Caki2 (cell line): ENCODE measurements around the gene RBCK1. TPM values are rescaled to one million over a fixed set of nuclear protein-coding genes. Genes with fewer than 3 reads are reported as not detected.
"Not testable (repeated sequence)": the region's sequence is repeated elsewhere in the genome, so short reads cannot be mapped to it uniquely, and the experiment has no call there.

Source experiments
- DNase-seq: peaks from one replicate; pipeline ENCODE4 v3.0.0-alpha.2; 2015; ENCODE audit warnings: low read depth
- in situ Hi-C: cut with HindIII; loops from 2 replicates; pipeline ENCODE4 v1.10.0; 2016; ENCODE audit warnings: low sequenced_read_pairs, low pct_unique_long_range_greater_than_20kb, mixed read lengths
- total RNA-seq: library from RNA; depleted of rRNA; stranded (reverse); fragments of >200 nt; shearing (Covaris generic); gene quantifications from 2 replicates; pipeline ENCODE4 v1.2.3, GENCODE V29; 2014; ENCODE audit warnings: low replicate concordance

RBCK1 gene
- total RNA-seq, 1 experiment from 2014 or later = 298 TPM

DNA sequence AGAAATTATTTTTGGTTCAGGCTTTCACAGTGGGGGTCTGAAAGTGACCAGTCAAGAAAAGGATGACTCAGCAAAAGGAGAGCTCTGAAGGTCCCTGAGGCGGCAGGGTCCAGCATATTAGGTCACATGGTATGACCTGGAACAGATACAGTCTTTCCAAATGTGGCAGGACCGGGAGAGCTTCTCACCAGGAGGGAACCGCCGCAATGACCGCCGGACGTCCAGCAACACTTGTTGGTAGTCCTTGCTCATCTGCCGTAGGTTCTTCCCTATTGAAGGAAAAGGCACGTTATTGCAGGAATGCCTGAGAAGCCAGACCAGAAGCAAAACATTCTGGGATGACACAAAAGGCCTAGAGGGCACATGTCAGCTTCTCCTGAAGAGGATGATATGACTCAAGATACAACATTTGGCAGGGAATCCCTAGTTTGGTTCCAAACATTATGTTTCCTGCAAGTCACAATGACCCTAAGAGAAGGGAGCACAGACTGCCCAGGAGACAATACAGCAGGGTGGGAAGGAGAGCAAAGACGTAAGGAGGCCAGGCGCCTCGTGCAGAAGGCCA lies 36.8 kb downstream of the RBCK1 start:
- in situ Hi-C loops = no loop called here
- peak; percentile 70 for DNase-seq

DNA sequence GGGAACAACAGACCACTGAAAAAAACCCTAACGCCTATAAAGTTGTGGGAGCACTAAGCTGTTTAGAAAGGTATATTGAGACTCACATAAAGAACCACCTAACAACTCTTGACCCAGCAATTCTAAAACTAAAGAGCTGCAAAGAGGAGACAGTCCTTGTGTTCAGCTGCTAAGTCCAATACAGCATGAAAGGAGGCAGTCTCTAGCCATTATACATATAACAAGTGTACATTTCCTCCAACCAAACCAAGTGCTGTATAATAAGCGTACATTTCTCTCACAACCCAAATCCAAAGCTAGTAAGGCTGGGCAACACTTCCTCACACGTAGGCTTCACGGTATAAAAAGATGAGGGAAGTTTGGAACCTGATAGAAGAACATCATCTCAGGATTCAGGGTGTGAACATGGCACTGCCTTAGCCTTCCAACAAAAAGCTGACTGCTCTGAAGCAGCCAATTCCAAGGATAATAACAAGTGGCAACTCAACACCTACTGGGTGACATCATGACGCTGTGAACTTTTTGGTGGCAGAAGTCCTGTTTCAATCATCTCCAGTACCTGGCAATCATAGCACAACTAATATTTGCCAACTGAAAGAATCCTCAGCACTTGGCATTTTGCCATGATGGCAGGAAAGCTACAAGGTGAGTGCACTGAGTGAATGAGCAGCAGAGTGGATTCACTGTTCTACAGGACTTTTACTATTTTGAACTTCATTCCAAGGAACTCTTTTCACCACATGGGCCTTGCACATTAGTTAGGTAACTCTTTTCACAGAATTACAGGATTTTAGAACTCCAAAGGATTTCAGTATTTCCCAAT lies 37.6 kb downstream of the RBCK1 start:
- in situ Hi-C loops = no loop called here
- no peak for DNase-seq

DNA sequence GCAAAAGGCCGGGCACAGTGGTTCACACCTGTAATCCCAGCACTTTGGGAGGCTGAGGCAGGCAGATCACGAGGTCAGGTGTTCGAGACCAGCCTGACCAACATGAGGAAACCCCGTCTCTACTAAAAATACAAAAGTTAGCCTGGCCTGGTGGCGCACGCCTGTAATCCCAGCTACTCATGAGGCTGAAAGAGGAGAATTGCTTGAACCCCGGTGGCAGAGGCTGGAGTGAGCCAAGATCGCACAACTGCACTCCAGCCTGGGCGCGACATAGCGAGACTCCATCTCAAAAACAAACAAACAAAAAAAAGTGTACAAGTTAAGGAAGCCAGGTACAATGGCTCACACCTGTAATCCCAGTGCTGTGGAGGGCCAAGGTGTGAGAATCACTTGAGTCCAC lies 43.9 kb downstream of the RBCK1 start:
- in situ Hi-C loops, DNase-seq: not testable (repeated sequence)

DNA sequence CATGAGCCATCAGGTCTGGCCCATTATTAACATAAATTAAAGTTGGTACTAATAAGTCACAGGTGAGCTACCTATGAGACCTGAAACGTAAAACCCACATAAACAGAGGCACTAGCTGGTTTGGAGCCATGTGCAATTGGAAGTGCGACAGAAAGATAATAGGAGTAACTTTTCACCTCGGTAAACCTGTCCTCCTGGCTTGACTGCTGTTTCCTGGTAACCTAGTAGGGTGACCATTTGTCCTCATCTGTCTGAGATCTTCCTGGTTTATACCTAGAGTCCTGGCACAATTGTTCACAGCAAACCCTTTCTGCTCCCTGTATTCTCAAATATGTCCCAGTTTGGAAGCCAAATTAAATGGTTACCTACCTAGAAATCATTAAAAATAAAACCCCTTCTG lies 46.9 kb downstream of the RBCK1 start:
- in situ Hi-C loops = no loop called here
- DNase-seq = no peak

DNA sequence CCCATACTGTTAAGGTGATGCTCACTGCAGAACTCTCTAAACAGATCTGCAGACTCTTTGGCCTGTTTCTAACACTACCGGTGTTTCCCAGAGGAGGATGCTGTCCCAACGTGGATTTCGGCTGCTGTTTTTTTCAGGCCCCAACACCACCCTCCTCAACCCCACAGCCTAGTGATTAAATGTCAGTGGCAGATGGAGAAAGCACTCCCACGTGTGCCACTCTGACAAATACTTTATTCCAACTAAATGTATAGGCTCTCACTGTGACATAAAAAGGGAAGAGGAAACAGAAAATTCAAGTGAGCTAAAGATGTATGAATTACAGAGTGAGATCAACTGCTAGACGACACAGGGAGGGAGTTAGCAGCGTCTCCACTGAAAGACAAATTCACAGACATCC lies 50.7 kb downstream of the RBCK1 start:
- no peak for DNase-seq
- in situ Hi-C loops = no loop called here

DNA sequence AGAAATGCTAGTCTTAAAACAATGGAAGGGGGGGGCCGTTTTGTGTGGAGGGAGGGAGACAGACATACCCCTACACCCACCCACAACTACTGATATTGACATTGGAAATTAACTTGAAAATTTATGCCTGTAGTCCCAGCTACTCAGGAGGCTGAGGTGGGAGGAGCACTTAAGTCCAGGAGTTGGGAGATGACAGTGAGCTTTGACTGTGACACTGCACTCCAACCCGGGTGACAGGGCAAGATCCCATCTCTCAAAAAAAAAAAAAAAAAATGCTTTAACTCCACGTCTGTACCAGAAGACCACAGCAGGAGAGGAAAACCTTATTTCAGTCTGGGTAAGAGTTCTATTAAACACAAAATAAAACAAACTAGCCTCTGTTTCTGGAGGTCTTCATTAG lies 52.1 kb downstream of the RBCK1 start:
- no peak for DNase-seq
- in situ Hi-C loops = no loop called here

DNA sequence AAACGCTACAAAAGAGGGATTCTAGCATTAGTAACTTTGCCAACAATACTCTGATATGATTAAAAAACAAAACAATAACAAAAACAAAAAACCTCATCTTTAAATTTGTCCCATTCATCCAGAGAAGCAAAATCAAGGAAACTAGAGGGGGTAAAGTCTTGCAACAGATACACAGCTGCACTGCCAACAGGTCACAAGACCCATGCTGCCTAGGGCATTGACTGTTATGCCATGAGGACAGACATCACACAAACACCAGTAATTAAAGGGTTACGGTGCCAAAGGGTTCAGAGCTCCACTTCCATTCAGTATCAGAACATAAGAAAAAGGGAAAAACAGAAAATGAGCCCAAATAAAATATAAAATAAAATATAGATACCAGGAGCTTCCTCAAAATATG lies 52.6 kb downstream of the RBCK1 start:
- in situ Hi-C loops = no loop called here
- no peak for DNase-seq

DNA sequence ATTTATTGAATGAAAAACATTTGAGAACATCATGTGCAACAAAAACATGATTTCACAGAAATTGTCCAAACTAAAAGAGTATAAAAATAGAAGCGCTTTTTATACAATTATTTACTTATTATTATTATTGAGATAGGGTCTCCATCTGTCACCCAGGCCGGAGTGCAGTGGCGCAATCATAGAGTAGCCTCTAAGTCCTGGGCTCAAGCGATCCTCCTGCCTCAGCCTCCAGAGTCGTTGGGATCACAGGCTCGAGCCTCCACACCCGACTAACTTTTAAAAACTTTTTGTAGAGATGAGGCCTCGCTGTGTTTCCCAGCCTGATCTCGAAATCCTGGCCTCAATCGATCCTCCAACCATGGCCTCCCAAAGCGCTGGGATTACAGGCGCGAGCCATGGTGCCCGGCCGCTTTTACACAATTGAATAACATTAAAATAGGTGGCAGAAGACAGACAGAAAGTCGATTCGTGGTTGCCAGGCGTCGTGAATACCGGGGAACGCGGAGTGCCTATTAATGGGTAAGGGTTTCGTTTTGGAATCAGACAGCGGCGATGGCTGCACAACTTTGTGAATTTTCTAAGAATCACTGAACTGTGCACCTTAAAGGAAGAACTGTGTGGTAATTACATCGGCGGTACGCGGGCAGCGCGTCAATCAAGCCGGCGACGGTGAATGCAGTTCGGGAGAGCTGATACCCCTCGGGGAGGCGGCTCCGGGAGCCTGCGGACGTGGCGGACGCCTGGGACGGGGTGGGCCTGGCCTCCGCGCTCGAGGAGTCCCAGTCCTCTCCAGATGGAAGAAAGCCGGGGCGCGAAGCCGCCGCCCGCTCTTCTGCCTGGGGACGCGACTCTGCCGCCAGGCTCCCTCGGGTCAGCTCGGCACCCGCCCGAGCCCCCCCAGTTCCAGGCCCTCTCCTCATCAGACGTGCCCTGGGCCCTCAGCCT lies 53.4 kb downstream of the RBCK1 start:
- in situ Hi-C loops = no loop called here
- DNase-seq = peak; percentile 42

DNA sequence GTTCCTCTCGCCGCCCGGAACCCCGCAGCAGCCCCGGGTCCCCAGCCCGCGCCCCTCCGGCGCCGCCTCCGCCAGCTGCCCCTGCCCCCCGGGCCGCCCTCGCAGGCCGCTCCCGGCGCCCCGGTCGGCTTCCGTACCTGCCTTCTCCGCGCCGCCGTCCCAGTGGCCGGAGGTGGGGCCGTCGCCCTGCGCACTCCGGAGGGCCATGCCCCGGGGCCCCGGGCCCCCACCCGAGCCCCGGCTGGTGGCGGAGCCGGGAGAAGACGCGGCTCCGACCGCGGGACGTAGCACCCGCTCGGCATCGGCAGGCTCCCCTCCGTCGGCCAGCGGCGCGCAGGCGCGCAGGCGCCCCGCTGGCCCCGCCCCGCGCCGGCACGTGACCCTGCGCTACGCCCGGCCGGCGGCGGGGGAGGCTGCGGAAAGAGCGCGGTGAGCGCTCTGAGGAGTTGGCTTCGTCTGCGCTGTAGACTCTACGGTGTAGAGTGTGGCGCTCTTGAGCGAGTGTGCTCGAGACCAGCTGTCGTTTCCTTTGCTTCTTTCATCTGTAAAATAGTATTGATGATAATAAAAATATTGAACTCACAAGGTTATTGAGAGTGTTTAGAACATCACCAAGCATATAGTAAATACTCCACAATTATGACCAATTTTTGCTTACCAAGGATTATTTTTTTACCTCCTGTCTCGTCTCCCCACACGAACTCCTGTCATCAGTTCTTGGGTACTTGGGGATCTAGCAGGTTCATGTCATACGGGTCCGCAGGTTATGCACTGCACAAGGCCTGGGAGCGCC lies 54.3 kb downstream of the RBCK1 start, which contains the start of gene TBC1D20:
Gene TBC1D20 (minus strand): TSS at position 335 of the 793 bp plus-strand sequence. CDS start 128 bp downstream, at position 207.
- peak; percentile 79 for DNase-seq
- in situ Hi-C loops = no loop called here

DNA sequence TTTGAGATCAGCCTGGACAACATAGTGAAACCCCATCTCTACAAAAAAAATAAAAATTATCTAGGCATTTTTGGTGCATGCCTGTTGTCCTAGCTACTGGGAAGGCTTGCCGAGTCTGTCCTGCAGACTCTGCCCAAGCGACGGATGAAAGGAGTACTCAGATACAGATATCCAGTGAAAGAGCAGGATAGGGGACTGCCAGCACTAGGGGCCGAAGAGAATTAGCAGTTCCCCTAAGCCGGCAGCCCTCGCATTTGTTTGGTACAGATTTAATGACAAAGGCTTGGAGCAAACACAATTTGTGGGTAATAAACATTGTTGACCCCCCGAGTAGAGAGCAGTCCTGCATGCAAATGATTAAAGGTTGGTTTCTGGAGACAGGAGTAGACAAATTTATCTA lies 59.7 kb downstream of the RBCK1 start:
- in situ Hi-C loops = no loop called here
- DNase-seq = no peak

DNA sequence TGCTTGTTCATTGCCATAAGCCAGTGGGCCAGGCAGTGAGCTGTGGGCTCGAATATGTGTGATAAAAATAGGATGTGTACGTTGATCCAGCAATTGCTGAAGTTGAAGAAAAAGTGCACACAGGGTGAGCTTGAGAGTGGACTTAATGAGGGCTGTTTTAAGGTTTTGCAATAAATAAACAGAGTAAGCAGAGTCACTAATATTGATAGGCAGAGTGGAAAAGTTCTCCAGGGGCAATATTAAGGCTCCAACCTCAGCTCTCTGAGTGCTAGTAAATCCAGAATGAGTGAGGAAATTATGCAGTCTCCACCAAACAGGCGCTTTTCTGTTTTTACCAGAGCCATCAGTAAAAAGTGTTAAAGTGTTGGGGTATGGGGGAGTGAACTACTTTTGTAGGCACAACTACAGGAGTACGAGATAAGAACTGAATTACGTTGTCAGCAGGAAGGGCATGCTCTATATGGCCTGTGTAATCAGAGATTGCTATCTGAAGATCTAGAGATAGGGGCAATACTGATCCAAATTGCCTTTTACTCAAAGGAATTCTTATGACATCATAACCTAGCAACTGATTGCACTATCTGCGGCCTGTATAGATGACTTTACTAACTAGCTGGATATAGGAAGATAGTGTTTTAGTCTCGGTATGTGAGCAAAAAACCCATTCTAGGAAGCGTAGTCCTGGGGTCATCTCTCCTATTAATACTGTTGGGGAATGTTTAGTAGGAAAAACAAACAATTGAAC lies 61.8 kb downstream of the RBCK1 start:
- DNase-seq = no peak
- in situ Hi-C loops = no loop called here

DNA sequence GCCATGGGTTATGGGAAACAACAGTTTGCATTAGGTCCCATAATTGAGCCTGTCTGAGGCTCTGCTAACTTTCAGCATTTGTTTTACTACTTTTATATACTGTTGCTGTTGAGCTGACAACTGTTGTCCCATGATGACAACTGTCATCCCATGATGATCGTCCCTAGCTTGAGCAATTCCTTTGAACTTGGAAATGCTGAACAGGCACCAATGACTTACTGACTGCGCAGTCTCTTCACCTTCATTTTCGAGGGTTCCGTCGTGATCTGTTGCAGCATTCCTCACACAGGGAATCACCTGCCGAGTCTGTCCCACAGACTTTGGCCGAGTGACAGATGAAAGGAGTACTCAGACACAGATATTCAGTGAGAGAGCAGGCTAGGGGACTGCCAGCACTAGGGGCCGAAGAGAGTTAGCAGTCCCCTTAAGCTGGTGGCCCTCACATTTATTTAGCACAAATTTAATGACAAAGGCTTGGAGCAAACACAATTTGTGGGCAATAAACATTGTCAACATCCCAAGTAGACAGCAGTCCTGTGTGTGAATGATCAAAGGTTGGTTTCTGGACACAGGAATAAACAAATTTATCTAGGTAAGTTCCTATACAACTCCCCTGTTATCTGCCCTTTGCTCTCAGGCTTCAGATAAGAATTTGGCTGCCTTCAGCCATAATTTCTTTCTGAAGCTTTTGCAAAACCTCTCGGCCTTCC lies 64.2 kb downstream of the RBCK1 start:
- in situ Hi-C loops = no loop called here
- DNase-seq = no peak

DNA sequence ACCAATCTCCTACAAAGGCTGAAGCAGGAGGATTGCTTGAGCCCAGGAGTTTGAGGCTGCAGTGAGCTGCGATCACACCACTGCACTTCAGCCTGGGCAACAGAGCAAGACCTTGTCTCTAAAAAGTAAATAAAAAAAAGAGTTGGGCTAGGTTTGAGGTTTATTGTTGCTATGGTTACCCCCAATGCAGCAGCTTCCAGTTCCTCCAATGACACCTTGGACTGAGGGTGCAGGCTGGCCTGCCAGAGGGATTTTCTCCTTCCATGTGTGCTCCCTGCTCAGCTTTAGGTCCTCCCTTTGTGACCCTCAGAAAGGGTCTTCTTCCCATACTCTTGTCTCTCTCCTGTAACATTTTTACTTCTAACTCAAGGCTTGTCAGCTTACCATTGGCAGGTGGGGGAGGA lies 64.8 kb downstream of the RBCK1 start:
- in situ Hi-C loops = no loop called here

DNA sequence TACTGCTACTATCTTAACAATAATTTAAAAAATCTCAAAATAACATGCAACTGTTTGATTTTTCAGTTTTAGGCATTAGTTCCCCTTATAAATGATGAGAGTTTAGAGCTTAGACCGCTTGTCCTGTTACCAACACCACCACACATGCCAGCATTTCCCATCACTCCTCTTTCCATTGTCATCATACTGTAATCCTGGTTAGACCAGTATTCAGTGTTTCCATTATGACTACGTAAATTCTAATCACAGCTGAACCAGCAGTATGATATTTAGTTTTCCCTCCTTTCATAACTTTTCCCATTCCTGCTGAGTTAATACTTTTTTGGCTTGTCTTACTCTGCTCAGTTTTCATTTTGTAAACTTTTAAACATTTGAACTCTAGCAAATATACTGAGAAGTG lies 66.5 kb downstream of the RBCK1 start:
- in situ Hi-C loops = no loop called here
- DNase-seq = no peak

More for the DNA sequence above, 64.8 kb downstream of the RBCK1 start:
- no peak for DNase-seq

DNA sequence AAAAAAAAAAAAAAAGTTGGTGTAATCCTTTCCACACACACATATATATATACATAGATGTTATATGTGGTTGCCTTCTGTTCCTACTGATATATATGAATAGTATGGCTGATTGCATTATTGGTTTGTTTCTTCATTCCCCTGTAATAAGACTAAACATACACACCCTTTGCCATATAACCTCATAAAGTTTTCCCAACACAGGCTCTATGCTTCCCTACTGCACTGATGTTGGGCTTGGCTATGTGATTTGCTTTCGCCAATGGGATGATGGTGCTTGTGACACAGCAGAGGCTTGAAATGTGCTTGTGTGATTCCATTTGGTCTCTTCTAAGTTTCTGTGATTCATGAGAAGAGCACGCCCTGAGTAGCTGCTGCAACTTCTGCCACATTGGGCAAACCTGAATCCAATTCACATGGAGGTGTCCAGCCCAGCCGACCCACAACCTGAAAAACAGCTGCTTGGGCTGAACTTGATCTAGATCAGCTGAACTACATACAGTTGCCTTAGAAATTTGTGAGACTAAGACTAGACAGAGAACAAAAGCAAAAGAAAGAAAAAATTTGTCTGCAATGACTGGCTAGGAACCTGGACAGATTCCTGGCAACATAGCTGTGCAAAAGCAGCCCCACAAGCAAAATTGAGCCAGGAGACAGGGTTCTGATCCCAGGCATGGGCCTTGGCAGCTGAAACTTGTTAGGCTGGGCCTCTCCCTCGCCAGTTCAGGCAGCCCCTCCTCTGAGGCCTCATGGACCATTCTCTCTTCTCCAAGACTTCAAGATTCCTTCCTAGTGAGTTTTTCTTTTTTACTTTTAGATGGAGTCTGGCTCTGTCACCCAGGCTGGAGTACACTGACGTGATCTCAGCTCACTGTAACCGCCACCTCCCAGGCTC lies 67.6 kb downstream of the RBCK1 start:
- no peak for DNase-seq
- in situ Hi-C loops = no loop called here
